ENCODE data around the gene LMO1. TPM values are rescaled to one million over a fixed set of nuclear protein-coding genes. Genes with fewer than 3 reads are reported as not detected.
A peak's percentile ranks its signal among the peaks of the same experiment; 100 is the strongest.

The LMO1 gene
- total RNA-seq, 1 donor from 2014 or later: 2.7 TPM

DNA sequence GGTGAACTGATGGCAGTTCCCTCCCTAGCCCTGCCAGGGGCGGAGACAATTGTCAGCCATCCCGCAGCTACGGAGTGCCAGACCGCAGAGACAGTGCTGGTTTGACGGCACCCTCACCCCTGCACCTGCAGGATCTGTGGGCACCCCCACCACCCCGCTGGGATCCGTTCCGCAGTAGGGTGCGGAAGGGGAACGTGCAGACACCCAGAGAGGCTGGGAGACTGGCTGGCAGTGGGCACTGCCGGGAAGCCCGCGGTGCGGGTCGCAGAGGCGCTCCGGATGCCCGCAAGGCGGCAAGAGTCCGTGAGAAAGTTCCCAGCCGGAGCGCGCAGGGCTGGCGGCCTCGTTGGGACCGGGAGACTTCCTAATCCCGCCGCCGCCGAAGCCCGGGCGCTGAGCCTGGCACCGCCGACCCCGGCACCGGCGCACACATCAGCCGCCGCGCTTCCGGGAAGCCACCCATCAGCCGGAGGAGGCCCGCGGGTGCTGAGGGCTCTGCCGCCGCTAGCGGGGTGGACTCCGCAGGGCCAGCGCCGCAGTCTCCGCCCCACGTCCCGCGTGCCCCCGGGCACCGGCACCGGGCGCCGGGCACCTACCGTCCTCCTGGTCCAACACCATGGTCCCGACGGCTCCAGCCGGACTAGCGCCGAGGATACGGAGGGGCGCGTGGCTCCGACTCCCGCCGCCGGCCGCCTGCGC lies 4.3 kb upstream of the LMO1 start:
- peaks cover 16% of the 10 kb centered on the region for H3K4me1 Mint-ChIP-seq (ENCODE audit: unreplicated experiment)
- peaks cover 89% of the 10 kb centered on the region for H3K27me3 Mint-ChIP-seq
- peak overlapping the region; percentile 69 for H3K4me3 Mint-ChIP-seq
- DNase-seq (ENCODE audit: extremely low spot score, unreplicated experiment): no peak
- TF ChIP-seq, protein P1, sequence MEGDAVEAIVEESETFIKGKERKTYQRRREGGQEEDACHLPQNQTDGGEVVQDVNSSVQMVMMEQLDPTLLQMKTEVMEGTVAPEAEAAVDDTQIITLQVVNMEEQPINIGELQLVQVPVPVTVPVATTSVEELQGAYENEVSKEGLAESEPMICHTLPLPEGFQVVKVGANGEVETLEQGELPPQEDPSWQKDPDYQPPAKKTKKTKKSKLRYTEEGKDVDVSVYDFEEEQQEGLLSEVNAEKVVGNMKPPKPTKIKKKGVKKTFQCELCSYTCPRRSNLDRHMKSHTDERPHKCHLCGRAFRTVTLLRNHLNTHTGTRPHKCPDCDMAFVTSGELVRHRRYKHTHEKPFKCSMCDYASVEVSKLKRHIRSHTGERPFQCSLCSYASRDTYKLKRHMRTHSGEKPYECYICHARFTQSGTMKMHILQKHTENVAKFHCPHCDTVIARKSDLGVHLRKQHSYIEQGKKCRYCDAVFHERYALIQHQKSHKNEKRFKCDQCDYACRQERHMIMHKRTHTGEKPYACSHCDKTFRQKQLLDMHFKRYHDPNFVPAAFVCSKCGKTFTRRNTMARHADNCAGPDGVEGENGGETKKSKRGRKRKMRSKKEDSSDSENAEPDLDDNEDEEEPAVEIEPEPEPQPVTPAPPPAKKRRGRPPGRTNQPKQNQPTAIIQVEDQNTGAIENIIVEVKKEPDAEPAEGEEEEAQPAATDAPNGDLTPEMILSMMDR (conservative IDR thresholded peaks at IDR 0.05): no peak
- H3K9me3 Mint-ChIP-seq: no peaks in the 10 kb centered on the region
- no peak overlapping the region for H3K27ac Mint-ChIP-seq
- no peaks in the 10 kb centered on the region for H3K36me3 Mint-ChIP-seq

DNA sequence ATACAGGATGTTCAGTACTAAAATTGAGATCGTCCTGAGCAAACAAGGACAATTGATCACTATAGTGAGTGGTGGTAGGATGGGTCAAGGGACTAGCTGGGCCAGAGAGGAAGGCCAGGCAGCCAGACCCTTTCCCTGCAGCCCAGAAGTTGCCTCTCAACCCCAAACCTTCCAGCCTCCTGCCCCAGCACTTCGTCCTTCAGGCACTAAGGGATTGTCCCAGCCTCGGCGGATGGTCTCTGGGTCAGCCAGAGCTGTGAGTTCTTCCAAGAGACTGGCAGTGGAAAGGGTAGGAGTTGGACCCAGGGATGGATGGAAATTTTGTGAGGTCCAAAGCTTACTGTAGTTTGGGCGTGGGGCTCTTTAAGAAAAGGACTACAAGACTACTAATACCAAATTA lies 3.6 kb upstream of the LMO1 start:
- TF ChIP-seq, protein P1 (conservative IDR thresholded peaks at IDR 0.05): no peak
- H3K27ac Mint-ChIP-seq: no peak overlapping the region
- no peaks in the 10 kb centered on the region for H3K9me3 Mint-ChIP-seq
- H3K4me1 Mint-ChIP-seq (ENCODE audit: unreplicated experiment): peaks cover 16% of the 10 kb centered on the region
- peaks cover 88% of the 10 kb centered on the region for H3K27me3 Mint-ChIP-seq
- no peaks in the 10 kb centered on the region for H3K36me3 Mint-ChIP-seq
- no peak for DNase-seq (ENCODE audit: extremely low spot score, unreplicated experiment)
- peak overlapping the region; percentile 69 for H3K4me3 Mint-ChIP-seq

DNA sequence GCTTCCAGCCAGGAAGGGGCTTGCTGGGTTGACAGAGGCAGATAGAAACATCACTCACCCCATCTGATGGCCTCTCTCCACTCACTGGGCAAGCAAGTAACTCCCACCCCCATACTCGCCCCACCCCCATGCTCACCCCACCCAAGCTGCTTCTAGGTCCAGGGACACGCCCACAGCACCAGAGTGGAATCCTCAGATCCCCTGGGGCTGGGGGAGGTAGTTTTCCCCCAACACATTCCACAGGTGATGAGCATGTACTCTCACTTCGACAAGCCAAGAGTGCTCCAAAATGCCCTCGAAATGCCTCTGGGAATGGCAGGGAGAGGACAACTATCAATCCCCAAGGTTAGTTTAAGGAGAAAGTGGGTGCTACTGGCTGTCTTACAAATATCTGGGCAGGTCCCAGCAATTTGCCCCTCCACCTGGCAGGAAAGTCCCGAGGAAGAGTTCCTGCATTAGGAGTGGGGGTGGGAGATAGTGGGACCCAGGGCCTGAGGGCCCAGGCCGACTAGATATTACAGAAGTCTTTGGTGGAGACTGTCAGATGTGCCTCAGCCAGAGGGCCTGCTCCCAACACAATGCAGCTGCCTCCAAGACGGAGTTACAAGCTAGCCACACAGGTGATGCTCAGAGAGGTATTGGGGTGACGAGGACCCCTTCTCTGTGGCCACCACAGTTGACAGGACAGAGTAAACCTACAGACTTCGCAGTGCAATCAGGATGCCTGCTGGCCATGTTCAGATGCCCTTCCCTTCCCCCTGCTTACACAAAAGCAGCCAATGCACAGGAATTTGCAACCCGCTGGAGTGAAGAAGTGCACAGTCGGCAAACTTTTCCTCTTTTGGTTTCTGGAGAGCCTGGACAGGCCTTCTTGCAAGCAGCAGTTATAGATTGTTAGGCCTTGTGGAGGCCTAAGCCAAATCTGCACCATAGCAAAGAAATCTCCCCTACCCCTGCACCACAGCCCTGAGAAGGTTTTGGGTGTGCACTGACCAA lies 2.9 kb upstream of the LMO1 start:
- no peaks in the 10 kb centered on the region for H3K36me3 Mint-ChIP-seq
- H3K4me1 Mint-ChIP-seq (ENCODE audit: unreplicated experiment): peaks cover 16% of the 10 kb centered on the region
- H3K4me3 Mint-ChIP-seq: peak overlapping the region; percentile 69
- peaks cover 88% of the 10 kb centered on the region for H3K27me3 Mint-ChIP-seq
- no peak overlapping the region for H3K27ac Mint-ChIP-seq
- TF ChIP-seq, protein P1 (conservative IDR thresholded peaks at IDR 0.05): no peak
- no peaks in the 10 kb centered on the region for H3K9me3 Mint-ChIP-seq
- DNase-seq (ENCODE audit: extremely low spot score, unreplicated experiment): no peak

DNA sequence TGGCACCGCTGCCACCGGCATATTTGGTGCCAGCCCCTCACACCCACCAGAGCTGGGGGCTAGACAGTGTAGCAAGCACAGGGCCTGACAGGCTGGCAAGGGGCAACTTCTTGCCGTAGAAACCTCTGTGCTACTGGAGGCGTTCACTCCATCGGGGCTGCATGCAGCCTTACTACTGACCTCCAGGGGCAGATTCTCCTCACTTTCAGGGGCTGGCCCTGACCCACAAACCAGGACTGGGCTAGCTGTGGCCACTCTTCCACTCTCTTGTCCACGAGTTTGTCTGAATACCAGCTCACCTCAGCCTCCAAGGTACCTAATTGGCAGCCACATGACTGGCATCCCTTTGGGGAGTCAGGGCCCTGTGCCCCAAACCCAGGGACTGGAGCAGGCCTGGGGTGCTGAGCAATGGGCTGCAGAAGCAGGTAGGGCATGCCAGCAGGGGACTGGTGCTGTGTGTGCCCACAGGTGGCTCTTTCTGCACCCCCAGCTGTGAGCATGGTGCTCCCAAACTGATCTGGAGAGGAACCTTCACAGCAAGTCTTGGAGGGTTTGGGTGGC lies 2.1 kb upstream of the LMO1 start:
- no peak for DNase-seq (ENCODE audit: extremely low spot score, unreplicated experiment)
- TF ChIP-seq, protein P1 (conservative IDR thresholded peaks at IDR 0.05): peak; percentile 66
- Mint-ChIP-seq H3K27ac (no peak overlapping the region), H3K27me3 (peaks cover 88% of the 10 kb centered on the region), H3K9me3 (no peaks in the 10 kb centered on the region), H3K4me1 (ENCODE audit: unreplicated experiment) (peaks cover 16% of the 10 kb centered on the region), H3K4me3 (no peak overlapping the region), H3K36me3 (no peaks in the 10 kb centered on the region)

DNA sequence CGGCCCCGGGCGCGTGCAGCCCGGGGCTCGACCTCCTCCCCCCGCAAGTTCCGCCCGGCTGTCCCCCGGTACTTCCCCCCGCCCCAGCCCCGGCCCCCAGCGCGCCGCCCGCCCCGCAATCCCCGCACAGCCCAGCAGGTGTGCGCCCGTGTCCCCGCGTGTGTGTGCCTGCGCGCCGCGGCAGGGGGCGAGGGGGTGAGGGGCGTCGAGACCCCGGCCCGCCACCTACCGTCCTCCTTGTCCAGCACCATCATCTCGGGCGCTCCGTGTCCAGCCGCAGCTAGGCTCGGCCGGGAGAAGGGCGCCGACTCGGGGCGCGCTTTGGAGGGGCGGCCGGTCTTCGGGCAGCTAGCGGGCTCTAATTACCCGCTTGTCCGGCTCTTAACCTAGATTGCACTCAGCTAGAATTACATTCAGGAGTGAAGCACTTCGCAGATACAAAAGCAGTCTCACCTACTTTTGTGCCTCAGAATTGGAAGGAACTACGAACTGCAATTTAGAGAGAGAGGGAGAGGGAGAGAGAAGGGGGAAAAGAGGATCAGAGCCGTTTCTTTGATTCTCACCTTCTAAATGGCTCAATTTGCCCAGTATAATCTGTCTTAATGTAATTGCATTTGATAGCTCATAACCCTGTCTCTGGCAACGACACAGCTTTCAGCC lies 439 bp downstream of the LMO1 start:
- peaks cover 9% of the 10 kb centered on the region for H3K4me1 Mint-ChIP-seq (ENCODE audit: unreplicated experiment)
- no peaks in the 10 kb centered on the region for H3K9me3 Mint-ChIP-seq
- peak overlapping the region; percentile 54 for H3K27ac Mint-ChIP-seq
- peak; percentile 70 for DNase-seq (ENCODE audit: extremely low spot score, unreplicated experiment)
- H3K27me3 Mint-ChIP-seq: peaks cover 87% of the 10 kb centered on the region
- H3K4me3 Mint-ChIP-seq: peak overlapping the region; percentile 89
- TF ChIP-seq, protein P1 (conservative IDR thresholded peaks at IDR 0.05): peak; percentile 51
- H3K36me3 Mint-ChIP-seq: no peaks in the 10 kb centered on the region

Measured in type B pancreatic cell (in vitro differentiated cells).